A172 (cell line): ENCODE measurements around the gene PPP2R1B. TPM values are rescaled to one million over a fixed set of nuclear protein-coding genes. Genes with fewer than 3 reads are reported as not detected.
A peak's percentile ranks its signal among the peaks of the same experiment; 100 is the strongest.
"Not testable (repeated sequence)": the region's sequence is repeated elsewhere in the genome, so short reads cannot be mapped to it uniquely, and the experiment has no call there.

ENCODE experiments used
- DNase-seq: peaks from one replicate; pipeline ENCODE4 v3.0.0-alpha.2; 2015; ENCODE audit warnings: low spot score
- total RNA-seq: library from RNA; depleted of rRNA; stranded (reverse); fragments of >200 nt; shearing (Covaris generic); gene quantifications from 2 replicates; pipeline ENCODE4 v1.2.3, GENCODE V29; 2014

Gene PPP2R1B
- total RNA-seq, 1 experiment from 2014 or later: 32.1 TPM

DNA sequence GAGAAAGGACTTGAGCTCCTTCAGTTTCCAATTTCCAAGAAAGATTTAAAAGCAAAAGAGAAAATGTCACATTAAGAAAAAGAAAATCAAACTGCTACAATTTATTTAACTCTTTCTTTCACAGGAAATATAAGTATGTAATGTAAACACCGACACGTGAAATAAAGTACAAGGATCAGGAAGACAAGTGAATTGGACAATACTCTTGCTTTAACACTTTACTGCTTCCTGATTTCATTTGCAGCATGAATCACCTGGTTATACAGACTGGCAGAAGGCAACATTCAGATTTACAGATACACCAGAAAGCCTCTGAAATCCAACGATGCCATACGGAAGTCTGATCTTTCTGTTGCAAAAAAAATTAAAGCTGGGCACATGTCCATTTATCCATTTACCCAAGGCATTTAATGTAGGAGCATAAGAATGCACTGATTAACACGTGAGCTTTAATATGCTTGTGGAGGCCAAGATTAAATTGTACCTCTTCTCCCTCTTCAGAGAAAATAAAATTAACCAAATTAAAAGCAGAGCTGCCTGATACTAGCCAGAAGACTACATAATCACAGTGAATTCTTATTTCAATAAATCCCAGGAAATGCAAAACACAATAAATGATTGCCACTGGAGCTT is 16.0 kb upstream of the PPP2R1B start:
- no peak for DNase-seq

- DNase-seq: no peak
Measured at GRCh38 chr11:111779118-111779517, 12.9 kb upstream of the PPP2R1B start.

DNA sequence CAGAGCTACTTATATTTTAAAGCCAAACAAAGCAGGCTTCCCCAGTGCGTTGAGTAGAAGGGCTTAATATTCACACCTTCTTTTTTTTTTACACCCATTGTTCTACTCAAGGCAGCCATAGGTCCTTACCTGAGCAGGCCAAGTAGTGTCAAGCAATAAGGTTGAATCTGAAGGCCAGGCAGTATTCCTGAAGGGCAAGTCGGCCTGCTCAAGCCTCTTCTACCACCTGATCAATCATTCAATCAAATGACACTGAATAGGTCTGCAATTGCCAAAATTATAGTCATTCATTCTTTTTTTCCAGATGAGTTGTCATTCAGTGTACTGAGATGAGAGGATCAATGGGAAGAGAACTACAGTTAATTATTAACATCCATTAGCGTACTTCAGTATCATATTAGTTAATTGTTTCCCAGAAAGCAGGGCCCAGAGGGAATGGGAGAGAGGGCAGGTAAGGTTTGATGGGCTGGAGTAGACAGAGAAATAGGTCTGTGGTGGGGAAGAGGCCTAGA is 11.9 kb upstream of the PPP2R1B start:
- DNase-seq: no peak

GRCh38 chr11:111777094-111778046 is 11.2 kb upstream of the PPP2R1B start:
- DNase-seq: peak; percentile 55

GRCh38 chr11:111776398-111777093 is 10.4 kb upstream of the PPP2R1B start:
- no peak for DNase-seq

GRCh38 chr11:111774955-111775710 is 8.9 kb upstream of the PPP2R1B start:
- no peak for DNase-seq

- DNase-seq: no peak
Measured at GRCh38 chr11:111772535-111772934, 6.3 kb upstream of the PPP2R1B start.

- not testable (repeated sequence) for DNase-seq
Measured at GRCh38 chr11:111771205-111771604, 5.0 kb upstream of the PPP2R1B start.

DNA sequence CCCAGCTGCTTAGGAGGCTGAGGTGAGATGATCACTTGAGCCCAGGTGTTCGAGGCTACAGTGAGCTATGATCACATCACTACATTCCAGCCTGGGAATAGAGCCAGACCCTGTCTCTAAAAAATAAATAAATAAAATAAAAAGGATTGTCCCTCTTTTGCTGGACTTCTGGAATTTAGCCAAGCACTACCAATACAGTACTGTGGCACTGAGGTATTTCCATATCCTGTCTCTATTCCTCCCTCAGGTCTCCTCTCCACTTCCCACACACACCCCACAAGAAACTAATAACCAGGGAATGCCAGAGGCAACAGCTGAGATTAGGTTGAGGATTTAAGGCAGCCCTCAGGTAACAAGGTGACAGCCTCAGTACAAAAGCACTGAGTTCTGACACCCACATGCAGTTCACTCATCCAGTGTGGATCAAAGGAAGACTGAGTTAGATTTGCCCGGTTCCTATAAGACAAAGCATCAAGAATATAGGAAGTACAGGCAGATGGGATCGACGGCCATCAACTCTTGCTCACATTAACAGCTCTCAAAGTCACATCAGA is 4.5 kb upstream of the PPP2R1B start:
- DNase-seq: no peak

- no peak for DNase-seq
Measured at GRCh38 chr11:111766834-111767142, 599 bp upstream of the PPP2R1B start.

GRCh38 chr11:111765320-111765983 is 737 bp downstream of the PPP2R1B start:
- DNase-seq: no peak

DNA sequence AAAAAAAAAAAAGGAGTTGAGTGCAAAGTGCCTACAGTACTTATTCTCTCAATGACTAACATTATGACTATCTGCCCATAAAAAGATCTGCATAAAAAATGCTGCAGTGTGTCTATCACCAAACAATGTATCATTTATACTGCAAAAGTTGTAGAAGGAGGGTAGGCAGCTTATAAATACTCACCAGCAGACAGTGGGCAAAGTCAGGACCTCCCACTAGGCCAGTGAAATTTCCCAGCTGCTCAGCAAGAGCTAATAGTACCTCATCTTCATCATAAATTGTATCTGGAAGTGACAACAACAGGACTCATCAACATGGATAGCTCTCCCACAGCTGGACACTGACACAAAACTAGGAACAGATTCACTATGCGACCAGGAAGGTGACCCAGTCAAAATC is 1.6 kb downstream of the PPP2R1B start:
- no peak for DNase-seq

DNA sequence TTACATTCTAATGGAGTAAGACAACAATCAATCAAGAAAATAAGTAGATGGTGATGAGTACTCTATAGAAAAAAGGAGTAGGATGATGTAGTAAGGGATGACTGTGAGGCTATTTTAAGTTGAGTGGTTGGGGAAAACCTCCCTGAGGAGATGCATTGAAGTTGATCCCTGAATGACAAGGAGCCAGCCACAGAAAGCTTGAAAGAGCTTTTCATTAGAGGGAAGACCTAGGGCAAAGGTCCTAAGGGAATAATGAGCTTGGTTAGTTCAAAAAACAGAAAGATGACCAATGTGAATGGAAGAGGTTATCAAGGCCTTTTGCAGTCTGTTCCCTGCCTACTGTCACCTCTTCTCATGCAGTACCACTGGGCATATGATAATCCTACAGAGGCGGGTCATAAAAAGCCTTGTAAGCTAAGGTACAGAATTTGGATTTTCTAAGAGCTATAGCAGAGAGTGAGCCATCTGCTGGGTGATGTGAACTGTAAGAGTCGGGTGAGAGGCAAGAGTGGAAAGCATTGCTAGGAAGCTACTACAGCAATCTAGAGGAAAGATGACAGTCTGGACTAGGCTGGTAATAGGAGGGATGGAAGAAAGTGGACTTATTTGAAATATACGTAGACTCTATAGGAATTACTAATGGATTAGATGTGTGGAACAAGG is 3.1 kb downstream of the PPP2R1B start:
- DNase-seq: no peak

DNA sequence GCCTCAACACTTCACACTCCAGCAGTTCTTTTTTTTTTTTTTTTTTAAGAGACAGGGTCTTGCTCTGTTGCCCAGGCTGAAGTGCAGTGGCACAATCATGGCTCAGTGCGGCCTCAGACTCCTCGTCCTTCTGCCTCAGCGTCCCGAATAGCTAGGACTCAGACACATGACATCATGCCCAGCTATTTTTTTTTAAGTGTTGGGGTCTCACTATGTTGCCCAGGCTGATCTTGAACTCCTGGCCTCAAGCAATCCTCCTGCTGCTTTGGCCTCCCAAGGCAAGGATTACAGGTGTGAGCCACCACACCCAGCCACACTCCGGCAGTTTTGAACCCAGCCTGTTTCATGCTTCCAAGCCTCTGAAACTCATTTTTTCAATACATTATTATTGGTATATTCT is 3.7 kb downstream of the PPP2R1B start:
- DNase-seq: no peak

GRCh38 chr11:111761036-111761435 is 5.2 kb downstream of the PPP2R1B start:
- no peak for DNase-seq

DNA sequence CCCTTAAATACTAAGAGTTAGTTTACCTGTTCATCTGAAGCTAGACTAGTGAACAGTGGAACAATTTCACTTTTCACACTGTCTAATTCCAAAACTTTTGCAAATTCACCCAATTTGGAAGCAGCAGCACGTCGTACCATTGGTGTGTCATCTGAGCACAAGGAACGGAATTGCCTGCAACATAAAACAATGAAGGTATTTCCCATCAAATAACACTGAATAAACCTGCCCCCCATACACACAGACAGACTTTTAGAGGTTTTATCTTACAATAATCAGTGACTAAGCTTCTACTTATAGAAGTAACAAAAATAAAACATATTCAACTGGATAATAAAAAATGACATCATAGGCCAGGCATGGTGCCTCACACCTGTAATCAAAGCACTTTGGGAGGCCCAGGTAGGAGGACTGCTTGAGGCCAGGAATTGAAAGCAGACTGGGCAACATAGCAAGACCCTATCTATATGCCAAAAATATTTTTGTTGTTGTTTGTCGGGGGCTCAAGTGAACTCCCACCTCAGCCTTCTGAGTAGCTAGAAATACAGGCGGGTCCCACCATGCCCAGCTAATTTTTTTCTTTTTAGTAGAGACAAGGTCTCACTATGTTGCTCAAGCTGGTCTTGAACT is 6.3 kb downstream of the PPP2R1B start:
- no peak for DNase-seq

GRCh38 chr11:111759376-111759775 is 6.8 kb downstream of the PPP2R1B start:
- no peak for DNase-seq

DNA sequence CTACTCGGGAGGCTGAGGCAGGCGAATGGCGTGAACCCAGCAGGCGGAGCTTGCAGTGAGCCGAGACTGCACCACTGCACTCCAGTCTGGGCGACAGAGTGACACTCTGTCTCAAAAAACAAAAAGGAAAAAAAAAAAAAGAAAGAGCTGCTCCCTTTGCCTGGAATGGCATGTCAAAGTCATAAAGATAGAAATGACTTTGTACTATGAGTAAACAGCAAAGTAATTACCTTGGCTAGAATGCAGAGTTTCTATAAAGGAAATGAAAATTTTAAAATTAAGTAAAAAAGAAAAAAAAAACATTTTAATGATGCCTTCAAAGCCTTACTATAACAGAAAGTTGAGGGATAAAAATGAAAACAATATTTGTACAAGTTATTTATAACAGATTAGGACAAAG is 10.1 kb downstream of the PPP2R1B start:
- no peak for DNase-seq

GRCh38 chr11:111749646-111750045 is 16.5 kb downstream of the PPP2R1B start:
- DNase-seq: no peak
